ENCODE data around the gene PRAF2. TPM values are rescaled to one million over a fixed set of nuclear protein-coding genes. Genes with fewer than 3 reads are reported as not detected.

PRAF2 gene
- total and polyA plus RNA-seq, 9 donors, result 14.4 to 54.0 (median 29.3) TPM

DNA sequence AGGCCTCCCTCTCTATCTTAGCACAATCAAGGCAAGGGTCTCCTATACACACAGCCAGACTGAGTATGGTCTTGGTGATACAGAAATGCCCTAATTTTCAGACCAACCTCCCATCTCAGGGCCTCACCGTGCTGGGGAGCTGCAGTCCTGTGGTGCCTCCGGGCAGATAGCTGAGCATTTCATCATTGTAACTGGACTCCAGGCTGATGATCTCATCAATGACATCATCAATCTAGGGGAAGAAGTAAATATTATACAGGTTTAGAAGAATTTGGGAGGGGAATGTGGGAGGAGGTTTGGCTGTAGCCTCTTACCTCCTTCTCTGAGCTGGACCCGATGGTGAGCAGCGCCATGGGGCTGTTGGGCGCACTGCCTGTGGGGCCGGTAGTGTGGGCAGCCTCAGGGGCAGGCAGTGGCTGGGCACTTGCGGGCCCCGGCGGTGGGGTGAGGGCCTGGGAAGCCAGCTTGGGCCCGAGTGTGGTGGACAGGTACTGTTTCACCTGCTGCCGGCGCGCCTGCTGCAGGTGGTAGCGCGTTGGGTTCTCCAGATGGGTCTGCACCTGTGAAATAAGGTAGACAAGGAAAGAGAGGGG lies 35.8 kb downstream of the PRAF2 start:
- TF ChIP-seq, protein P1, sequence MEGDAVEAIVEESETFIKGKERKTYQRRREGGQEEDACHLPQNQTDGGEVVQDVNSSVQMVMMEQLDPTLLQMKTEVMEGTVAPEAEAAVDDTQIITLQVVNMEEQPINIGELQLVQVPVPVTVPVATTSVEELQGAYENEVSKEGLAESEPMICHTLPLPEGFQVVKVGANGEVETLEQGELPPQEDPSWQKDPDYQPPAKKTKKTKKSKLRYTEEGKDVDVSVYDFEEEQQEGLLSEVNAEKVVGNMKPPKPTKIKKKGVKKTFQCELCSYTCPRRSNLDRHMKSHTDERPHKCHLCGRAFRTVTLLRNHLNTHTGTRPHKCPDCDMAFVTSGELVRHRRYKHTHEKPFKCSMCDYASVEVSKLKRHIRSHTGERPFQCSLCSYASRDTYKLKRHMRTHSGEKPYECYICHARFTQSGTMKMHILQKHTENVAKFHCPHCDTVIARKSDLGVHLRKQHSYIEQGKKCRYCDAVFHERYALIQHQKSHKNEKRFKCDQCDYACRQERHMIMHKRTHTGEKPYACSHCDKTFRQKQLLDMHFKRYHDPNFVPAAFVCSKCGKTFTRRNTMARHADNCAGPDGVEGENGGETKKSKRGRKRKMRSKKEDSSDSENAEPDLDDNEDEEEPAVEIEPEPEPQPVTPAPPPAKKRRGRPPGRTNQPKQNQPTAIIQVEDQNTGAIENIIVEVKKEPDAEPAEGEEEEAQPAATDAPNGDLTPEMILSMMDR (IDR thresholded peaks at IDR 0.05), result no peak
- no peak for TF ChIP-seq POLR2A (IDR thresholded peaks at IDR 0.05)
- TF ChIP-seq EP300 (IDR thresholded peaks at IDR 0.05), result no peak
- WGBS, 3 donors, result 86 to 92% (median 88%) methylated on average over 15 of the region's 15 CpGs
- no peak overlapping the region for H3K27ac ChIP-seq
- H3K36me3 ChIP-seq, result no peaks in the 10 kb centered on the region
- no peak overlapping the region for H3K4me3 ChIP-seq
- DNase-seq, result no peak
- peaks cover 2% of the 10 kb centered on the region for H3K4me1 ChIP-seq (ENCODE audit: insufficient read depth)
- intact Hi-C loops (cut with DNase I), result no loop called here
- no peaks in the 10 kb centered on the region for H3K27me3 ChIP-seq
- no peaks in the 10 kb centered on the region for H3K9me3 ChIP-seq

DNA sequence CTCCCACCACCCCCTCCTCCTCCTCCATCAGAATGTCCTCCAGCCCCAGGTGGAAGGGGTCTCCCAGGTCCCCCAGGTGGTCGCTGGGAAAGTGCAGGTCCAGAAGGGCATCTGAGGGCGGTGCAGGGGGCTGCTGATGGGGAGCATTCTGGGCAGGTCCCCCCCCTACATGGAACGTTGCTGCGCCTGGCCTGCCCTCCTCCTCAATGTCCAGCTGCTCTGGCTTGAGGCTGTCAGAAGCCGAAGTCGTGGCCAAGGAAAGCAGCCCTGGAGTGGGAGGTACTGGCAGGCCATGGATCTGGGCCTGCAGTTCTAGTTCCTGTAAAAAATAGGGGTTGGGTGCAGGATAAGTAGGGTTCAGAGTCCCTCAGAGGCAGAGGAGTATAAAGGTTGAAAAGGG lies 43.5 kb downstream of the PRAF2 start:
- no peaks in the 10 kb centered on the region for H3K9me3 ChIP-seq
- 43 to 45% (median 44%) methylated on average over 6 of the region's 6 CpGs for WGBS, 3 donors
- no peaks in the 10 kb centered on the region for H3K36me3 ChIP-seq
- TF ChIP-seq, protein P1 (IDR thresholded peaks at IDR 0.05), result no peak
- TF ChIP-seq EP300 (IDR thresholded peaks at IDR 0.05) (no peak), POLR2A (IDR thresholded peaks at IDR 0.05) (no peak)
- no peak for DNase-seq
- H3K27ac ChIP-seq, result no peak overlapping the region
- peaks cover 2% of the 10 kb centered on the region for H3K4me1 ChIP-seq (ENCODE audit: insufficient read depth)
- no peak overlapping the region for H3K4me3 ChIP-seq
- no peaks in the 10 kb centered on the region for H3K27me3 ChIP-seq
- intact Hi-C loops (cut with DNase I), result no loop called here

DNA sequence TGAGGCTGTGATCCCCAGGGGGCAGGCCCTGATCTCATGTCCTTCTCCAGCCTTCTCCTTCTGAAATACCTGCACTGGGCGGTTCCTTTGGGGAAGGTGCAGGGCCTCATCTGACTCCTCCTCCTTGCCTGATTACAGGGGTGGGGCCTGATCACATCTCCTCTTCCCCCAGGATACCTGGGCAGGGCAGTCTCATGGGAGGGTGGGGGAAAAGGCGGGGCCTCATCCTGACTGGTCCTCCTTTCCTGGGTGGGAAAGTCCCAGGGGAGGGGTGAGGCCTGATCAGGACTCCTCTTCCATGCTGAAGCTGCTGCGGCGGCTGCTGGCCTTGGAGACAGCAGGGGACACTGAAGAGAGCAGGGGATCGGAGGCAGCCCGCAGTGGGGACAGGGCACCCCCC lies 43.9 kb downstream of the PRAF2 start:
- no peaks in the 10 kb centered on the region for H3K9me3 ChIP-seq
- H3K4me1 ChIP-seq (ENCODE audit: insufficient read depth), result peaks cover 2% of the 10 kb centered on the region
- no peak for TF ChIP-seq POLR2A (IDR thresholded peaks at IDR 0.05)
- TF ChIP-seq EP300 (IDR thresholded peaks at IDR 0.05), result no peak
- TF ChIP-seq, protein P1 (IDR thresholded peaks at IDR 0.05), result no peak
- no peak overlapping the region for H3K27ac ChIP-seq
- intact Hi-C loops (cut with DNase I), result no loop called here
- H3K27me3 ChIP-seq, result no peaks in the 10 kb centered on the region
- WGBS, 3 donors, result 63 to 83% (median 71%) methylated on average over 5 to 6 of the region's 6 CpGs
- H3K36me3 ChIP-seq, result no peaks in the 10 kb centered on the region
- H3K4me3 ChIP-seq, result no peak overlapping the region
- no peak for DNase-seq

Small RNA genes lying within 50 kb of the gene (small RNA-seq; reads per million reads assigned to genes)
- gene RNU4-52P, result not detected

Other genes starting within 250 kb of the PRAF2 start
- not detected for gene ERAS, start 247.5 kb downstream of the PRAF2 start, total RNA-seq
- not detected for gene ERAS, start 247.5 kb downstream of the PRAF2 start, polyA plus RNA-seq
- 10 to 100 TPM in 1 of 7 donors, 1 to 10 TPM in 2, under 1 TPM in 4; 0.43 to 10.6 (median 0.84) TPM for gene PCSK1N, start 238.4 kb downstream of the PRAF2 start, total RNA-seq
- gene PCSK1N, start 238.4 kb downstream of the PRAF2 start, polyA plus RNA-seq, result under 1 TPM in 1 of 2 donors, not detected in 1; 0.41 TPM
- gene TIMM17B, start 176.2 kb downstream of the PRAF2 start, total RNA-seq, result 10 to 100 TPM; 28.1 to 43.9 (median 32.8) TPM
- 10 to 100 TPM in 1 of 2 donors, 1 to 10 TPM in 1; 7.2 to 37.2 TPM for gene TIMM17B, start 176.2 kb downstream of the PRAF2 start, polyA plus RNA-seq
- gene PQBP1, start 176.1 kb downstream of the PRAF2 start, total RNA-seq, result 100 to 1,000 TPM in 5 of 7 donors, 10 to 100 TPM in 2; 85.8 to 149 (median 105) TPM
- 100 to 1,000 TPM in 1 of 2 donors, 10 to 100 TPM in 1; 71.2 to 145 TPM for gene PQBP1, start 176.1 kb downstream of the PRAF2 start, polyA plus RNA-seq
- 10 to 100 TPM in 4 of 7 donors, 1 to 10 TPM in 3; 8.2 to 18.8 (median 12.5) TPM for gene SLC35A2, start 162.4 kb downstream of the PRAF2 start, total RNA-seq
- gene SLC35A2, start 162.4 kb downstream of the PRAF2 start, polyA plus RNA-seq, result 10 to 100 TPM; 10.3 to 14.3 TPM
- gene PIM2, start 155.0 kb downstream of the PRAF2 start, total RNA-seq, result 10 to 100 TPM in 1 of 7 donors, 1 to 10 TPM in 6; 6.3 to 13.0 (median 8.8) TPM
- gene PIM2, start 155.0 kb downstream of the PRAF2 start, polyA plus RNA-seq, result 10 to 100 TPM in 1 of 2 donors, 1 to 10 TPM in 1; 8.9 to 22.9 TPM
- gene OTUD5, start 116.4 kb downstream of the PRAF2 start, total RNA-seq, result 10 to 100 TPM; 25.8 to 57.8 (median 53.8) TPM
- 10 to 100 TPM; 41.9 to 72.7 TPM for gene OTUD5, start 116.4 kb downstream of the PRAF2 start, polyA plus RNA-seq
- gene KCND1, start 102.2 kb downstream of the PRAF2 start, total RNA-seq, result 1 to 10 TPM in 5 of 7 donors, under 1 TPM in 2; 0.76 to 4.6 (median 2.0) TPM
- 1 to 10 TPM; 1.9 to 4.2 TPM for gene KCND1, start 102.2 kb downstream of the PRAF2 start, polyA plus RNA-seq
- gene GRIPAP1, start 71.7 kb downstream of the PRAF2 start, total RNA-seq, result 10 to 100 TPM; 21.9 to 45.0 (median 31.2) TPM
- 10 to 100 TPM; 20.0 to 40.5 TPM for gene GRIPAP1, start 71.7 kb downstream of the PRAF2 start, polyA plus RNA-seq
- 10 to 100 TPM; 44.8 to 69.4 (median 57.3) TPM for gene TFE3, start 30.6 kb downstream of the PRAF2 start, total RNA-seq
- gene TFE3, start 30.6 kb downstream of the PRAF2 start, polyA plus RNA-seq, result 10 to 100 TPM; 42.1 to 49.2 TPM
- 10 to 100 TPM in 3 of 7 donors, 1 to 10 TPM in 4; 3.3 to 11.2 (median 9.9) TPM for gene CCDC120, start 15.0 kb downstream of the PRAF2 start, total RNA-seq
- 1 to 10 TPM; 3.8 to 4.6 TPM for gene CCDC120, start 15.0 kb downstream of the PRAF2 start, polyA plus RNA-seq
- gene WDR45, start 5.9 kb upstream of the PRAF2 start, total RNA-seq, result 10 to 100 TPM; 55.3 to 89.7 (median 76.5) TPM
- gene WDR45, start 5.9 kb upstream of the PRAF2 start, polyA plus RNA-seq, result 10 to 100 TPM; 56.1 to 80.4 TPM
- gene GPKOW, start 49.7 kb upstream of the PRAF2 start, total RNA-seq, result 10 to 100 TPM; 17.2 to 25.5 (median 20.9) TPM
- gene GPKOW, start 49.7 kb upstream of the PRAF2 start, polyA plus RNA-seq, result 10 to 100 TPM; 13.7 to 18.3 TPM
- 10 to 100 TPM in 1 of 7 donors, 1 to 10 TPM in 6; 1.3 to 22.5 (median 2.0) TPM for gene MAGIX, start 88.8 kb upstream of the PRAF2 start, total RNA-seq
- gene MAGIX, start 88.8 kb upstream of the PRAF2 start, polyA plus RNA-seq, result under 1 TPM; 0.32 to 0.82 TPM
- 100 to 1,000 TPM in 5 of 7 donors, 10 to 100 TPM in 2; 16.3 to 116 (median 105) TPM for gene PLP2, start 97.9 kb upstream of the PRAF2 start, total RNA-seq
- 100 to 1,000 TPM in 1 of 2 donors, 10 to 100 TPM in 1; 92.6 to 244 TPM for gene PLP2, start 97.9 kb upstream of the PRAF2 start, polyA plus RNA-seq
- gene PRICKLE3, start 112.4 kb upstream of the PRAF2 start, total RNA-seq, result 10 to 100 TPM in 6 of 7 donors, 1 to 10 TPM in 1; 9.1 to 15.1 (median 11.5) TPM
- 1 to 10 TPM; 3.5 to 5.5 TPM for gene PRICKLE3, start 112.4 kb upstream of the PRAF2 start, polyA plus RNA-seq
- 1 to 10 TPM in 6 of 7 donors, under 1 TPM in 1; 0.69 to 3.3 (median 1.3) TPM for gene SYP, start 126.2 kb upstream of the PRAF2 start, total RNA-seq
- 1 to 10 TPM; 1.9 to 3.1 TPM for gene SYP, start 126.2 kb upstream of the PRAF2 start, polyA plus RNA-seq
- under 1 TPM in 5 of 7 donors, not detected in 2; 0.10 to 0.23 (median 0.15) TPM for gene CACNA1F, start 159.3 kb upstream of the PRAF2 start, total RNA-seq
- under 1 TPM; 0.02 to 0.32 TPM for gene CACNA1F, start 159.3 kb upstream of the PRAF2 start, polyA plus RNA-seq
- gene CCDC22, start 161.5 kb upstream of the PRAF2 start, total RNA-seq, result 10 to 100 TPM in 6 of 7 donors, 1 to 10 TPM in 1; 7.9 to 15.7 (median 11.5) TPM
- 10 to 100 TPM in 1 of 2 donors, 1 to 10 TPM in 1; 2.8 to 10.8 TPM for gene CCDC22, start 161.5 kb upstream of the PRAF2 start, polyA plus RNA-seq
- under 1 TPM in 4 of 7 donors, not detected in 3; 0.10 to 0.60 (median 0.33) TPM for gene FOXP3, start 190.7 kb upstream of the PRAF2 start, total RNA-seq
- under 1 TPM; 0.10 to 0.25 TPM for gene FOXP3, start 190.7 kb upstream of the PRAF2 start, polyA plus RNA-seq
- gene PPP1R3F, start 195.8 kb upstream of the PRAF2 start, total RNA-seq, result 10 to 100 TPM in 5 of 7 donors, 1 to 10 TPM in 2; 8.3 to 16.1 (median 12.3) TPM
- 1 to 10 TPM; 1.7 to 5.5 TPM for gene PPP1R3F, start 195.8 kb upstream of the PRAF2 start, polyA plus RNA-seq
- gene GAGE10, start 229.6 kb upstream of the PRAF2 start, total RNA-seq, result not detected
- gene GAGE10, start 229.6 kb upstream of the PRAF2 start, polyA plus RNA-seq, result not detected
- gene GAGE12J, start 248.0 kb upstream of the PRAF2 start, total RNA-seq, result not detected
- gene GAGE12J, start 248.0 kb upstream of the PRAF2 start, polyA plus RNA-seq, result not detected

Data from ovary (tissue), 9 donors.